Parathyroid adenoma (tissue), 2 donors: Measurements from ENCODE around the gene TP73.

Experiments
- H2AFZ ChIP-seq: fragments of 300-600 bp; sonication (generic); one replicate; pipeline ENCODE4 v1.7.0; 2017; ENCODE audit warnings: antibody characterized with exemption, mild to moderate bottlenecking
- H3K27ac ChIP-seq: fragments of 300-600 bp; sonication (generic); one replicate; pipeline ENCODE4 v1.7.0; 2017
- H3K27me3 ChIP-seq: fragments of 300-600 bp; sonication (generic); one replicate; pipeline ENCODE4 v1.7.0; 2017; ENCODE audit warnings: low read length; ENCODE audit not compliant: control insufficient read depth, insufficient read depth
- H3K36me3 ChIP-seq: fragments of 300-600 bp; sonication (generic); one replicate; pipeline ENCODE4 v1.7.0; 2017; ENCODE audit warnings: low read length; ENCODE audit not compliant: control insufficient read depth, insufficient read depth
- H3K4me1 ChIP-seq: fragments of 300-600 bp; sonication (generic); one replicate; pipeline ENCODE4 v1.7.0; 2017; ENCODE audit warnings: control low read depth
- H3K4me2 ChIP-seq: fragments of 300-600 bp; sonication (generic); one replicate; pipeline ENCODE4 v1.7.0; 2017; ENCODE audit warnings: low read length
- H3K4me3 ChIP-seq: fragments of 300-600 bp; sonication (generic); one replicate; pipeline ENCODE4 v1.7.0; 2017; ENCODE audit warnings: low read depth, low read length
- H3K79me2 ChIP-seq: fragments of 300-600 bp; sonication (generic); one replicate; pipeline ENCODE4 v1.7.0; 2017; ENCODE audit warnings: control low read depth
- H3K9ac ChIP-seq: fragments of 300-600 bp; sonication (generic); one replicate; pipeline ENCODE4 v1.7.0; 2017; ENCODE audit warnings: mild to moderate bottlenecking
- H3K9me3 ChIP-seq: fragments of 300-600 bp; sonication (generic); one replicate; pipeline ENCODE4 v1.7.0; 2017; ENCODE audit warnings: low read length; ENCODE audit not compliant: control insufficient read depth
- TF ChIP-seq, protein P1 (sequence below): fragments of 300-600 bp; sonication (generic); IDR thresholded peaks from one replicate; pipeline ENCODE4 v1.7.0; 2017; ENCODE audit warnings: antibody characterized with exemption, mild to moderate bottlenecking
- donor health status: primary hyperparathyroidism.

TP73 gene

DNA sequence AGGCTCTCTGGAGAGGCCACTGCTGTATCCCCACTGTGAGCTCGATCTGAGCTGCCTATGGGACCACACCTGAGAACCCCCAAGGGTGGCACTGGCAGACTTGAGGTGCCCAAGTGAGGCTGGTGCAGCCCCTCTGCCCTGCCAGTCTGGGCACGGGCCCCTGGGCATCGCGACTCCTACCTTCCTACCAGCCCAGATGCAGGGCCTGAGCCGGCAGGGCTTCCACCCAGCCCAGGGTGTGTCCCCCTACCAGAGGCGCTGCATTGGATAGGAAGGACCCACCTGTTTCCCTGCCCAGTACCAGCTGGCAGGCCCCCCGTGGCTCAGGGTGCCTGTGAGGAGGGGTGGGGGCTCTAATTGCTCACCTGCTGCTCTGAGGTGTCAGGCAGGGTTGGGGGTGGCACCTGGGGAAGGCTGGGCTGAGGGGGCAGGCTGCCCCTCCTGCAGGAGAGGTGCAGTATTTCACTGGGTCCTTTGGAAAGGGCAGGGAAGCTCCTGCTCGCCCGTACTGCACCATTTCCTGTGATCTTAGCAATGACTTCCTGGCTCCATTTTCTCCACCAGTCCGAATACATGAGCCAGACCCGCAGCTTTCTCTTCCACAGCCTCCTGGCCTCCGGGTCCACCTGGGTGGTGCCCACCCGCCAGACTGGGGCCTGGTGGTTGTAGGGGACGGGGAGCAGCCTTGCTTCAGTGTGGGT is 11.8 kb downstream of the TP73 start:
- TF ChIP-seq, protein P1, sequence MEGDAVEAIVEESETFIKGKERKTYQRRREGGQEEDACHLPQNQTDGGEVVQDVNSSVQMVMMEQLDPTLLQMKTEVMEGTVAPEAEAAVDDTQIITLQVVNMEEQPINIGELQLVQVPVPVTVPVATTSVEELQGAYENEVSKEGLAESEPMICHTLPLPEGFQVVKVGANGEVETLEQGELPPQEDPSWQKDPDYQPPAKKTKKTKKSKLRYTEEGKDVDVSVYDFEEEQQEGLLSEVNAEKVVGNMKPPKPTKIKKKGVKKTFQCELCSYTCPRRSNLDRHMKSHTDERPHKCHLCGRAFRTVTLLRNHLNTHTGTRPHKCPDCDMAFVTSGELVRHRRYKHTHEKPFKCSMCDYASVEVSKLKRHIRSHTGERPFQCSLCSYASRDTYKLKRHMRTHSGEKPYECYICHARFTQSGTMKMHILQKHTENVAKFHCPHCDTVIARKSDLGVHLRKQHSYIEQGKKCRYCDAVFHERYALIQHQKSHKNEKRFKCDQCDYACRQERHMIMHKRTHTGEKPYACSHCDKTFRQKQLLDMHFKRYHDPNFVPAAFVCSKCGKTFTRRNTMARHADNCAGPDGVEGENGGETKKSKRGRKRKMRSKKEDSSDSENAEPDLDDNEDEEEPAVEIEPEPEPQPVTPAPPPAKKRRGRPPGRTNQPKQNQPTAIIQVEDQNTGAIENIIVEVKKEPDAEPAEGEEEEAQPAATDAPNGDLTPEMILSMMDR: no peak
- no peaks in the 10 kb centered on the region for H3K79me2 ChIP-seq

DNA sequence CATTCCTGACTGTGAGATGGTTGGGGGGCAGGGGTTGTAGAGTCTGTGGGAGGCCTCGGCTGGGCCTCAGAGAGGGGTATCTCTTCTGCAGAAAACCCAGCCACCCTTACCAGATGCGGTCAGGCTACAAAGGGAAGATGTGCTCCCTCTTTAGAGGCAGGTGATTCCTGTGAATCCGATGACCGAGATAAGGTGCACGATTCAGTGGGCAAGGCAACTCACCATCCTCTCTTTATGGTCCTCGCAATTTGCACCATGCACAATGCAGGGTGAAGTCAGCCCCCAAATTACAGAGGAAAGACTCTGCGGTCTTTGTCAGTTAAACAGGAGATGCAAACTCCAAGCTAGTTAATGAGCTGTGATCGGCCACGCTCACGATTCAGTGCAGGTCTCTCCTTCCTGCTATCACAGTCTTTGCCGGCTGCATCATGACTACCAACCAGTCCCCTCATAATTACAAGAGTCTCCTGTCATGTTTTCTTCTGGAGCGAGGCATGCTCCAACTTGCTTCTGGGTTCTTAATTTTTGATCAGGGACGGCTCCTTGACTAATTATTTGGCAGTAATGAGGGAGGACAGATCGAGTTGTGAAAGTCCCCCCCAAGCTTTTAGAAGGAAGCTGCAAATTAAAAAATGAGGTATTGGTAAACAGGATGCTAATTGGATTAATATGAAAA is 12.5 kb downstream of the TP73 start:
- Histone ChIP-seq H3K27ac (no peak overlapping the region), H2AFZ (no peak overlapping the region), H3K79me2 (no peaks in the 10 kb centered on the region), H3K27me3 (no peaks in the 10 kb centered on the region), H3K9me3 (no peaks in the 10 kb centered on the region), H3K9ac (no peak overlapping the region), H3K36me3 (no peaks in the 10 kb centered on the region), H3K4me3 (no peak overlapping the region), H3K4me2 (no peak overlapping the region), H3K4me1 (peaks cover 3% of the 10 kb centered on the region)
- TF ChIP-seq, protein P1: no peak

More for the DNA sequence above, 11.8 kb downstream of the TP73 start:
- H3K4me2 ChIP-seq: no peak overlapping the region
- H3K9me3 ChIP-seq: no peaks in the 10 kb centered on the region
- no peak overlapping the region for H2AFZ ChIP-seq
- no peaks in the 10 kb centered on the region for H3K36me3 ChIP-seq
- H3K4me3 ChIP-seq: no peak overlapping the region
- no peaks in the 10 kb centered on the region for H3K27me3 ChIP-seq
- H3K27ac ChIP-seq: no peak overlapping the region
- H3K9ac ChIP-seq: no peak overlapping the region
- H3K4me1 ChIP-seq: peaks cover 3% of the 10 kb centered on the region

DNA sequence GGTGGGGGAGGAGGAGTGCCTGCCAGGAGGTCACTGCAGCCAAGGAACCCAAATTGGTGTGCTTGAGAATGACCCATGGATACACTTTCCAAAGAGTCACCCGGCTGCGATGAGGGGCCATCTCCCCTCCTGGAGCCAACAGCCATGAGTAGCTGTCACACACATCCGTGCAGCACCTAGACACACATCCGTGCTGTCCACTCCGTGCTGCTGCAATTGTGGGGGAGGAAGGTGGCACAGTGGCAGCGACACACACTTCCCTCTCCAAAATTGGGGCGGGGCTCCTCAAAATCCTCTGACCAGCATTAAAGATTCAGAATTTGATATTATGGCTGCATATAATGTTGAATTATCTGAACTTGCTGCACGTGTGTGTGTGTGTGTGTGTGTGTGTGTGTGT is 15.8 kb downstream of the TP73 start:
- TF ChIP-seq, protein P1: no peak
- no peak overlapping the region for H3K4me2 ChIP-seq
- no peak overlapping the region for H2AFZ ChIP-seq
- H3K36me3 ChIP-seq: no peaks in the 10 kb centered on the region
- peaks cover 3% of the 10 kb centered on the region for H3K4me1 ChIP-seq
- no peak overlapping the region for H3K9ac ChIP-seq
- H3K27ac ChIP-seq: no peak overlapping the region
- H3K79me2 ChIP-seq: no peaks in the 10 kb centered on the region
- H3K4me3 ChIP-seq: no peak overlapping the region
- no peaks in the 10 kb centered on the region for H3K9me3 ChIP-seq
- no peaks in the 10 kb centered on the region for H3K27me3 ChIP-seq

GRCh38 chr1:3668585-3669300 is 16.4 kb downstream of the TP73 start:
- H3K36me3 ChIP-seq: no peaks in the 10 kb centered on the region
- H3K27me3 ChIP-seq: no peaks in the 10 kb centered on the region
- no peak overlapping the region for H3K27ac ChIP-seq
- no peaks in the 10 kb centered on the region for H3K9me3 ChIP-seq
- peaks cover 3% of the 10 kb centered on the region for H3K4me1 ChIP-seq
- TF ChIP-seq, protein P1: no peak
- H3K4me3 ChIP-seq: no peak overlapping the region
- no peak overlapping the region for H3K9ac ChIP-seq
- no peaks in the 10 kb centered on the region for H3K79me2 ChIP-seq
- peak overlapping the region; percentile 46 for H3K4me2 ChIP-seq
- H2AFZ ChIP-seq: no peak overlapping the region
